GM23338 (cell line): ENCODE measurements around the gene NGEF. TPM values are rescaled to one million over a fixed set of nuclear protein-coding genes. Genes with fewer than 3 reads are reported as not detected.

Experiments used
- ATAC-seq: fragments of 200-7000 bp; cut with Tn5 transposase; 3 replicates; pipeline ENCODE4 v1.9.1; 2020
- DNase-seq: peaks from one replicate; pipeline ENCODE4 v3.0.0-alpha.2; 2015; ENCODE audit warnings: low spot score
- H2AFZ ChIP-seq: fragments of 200-600 bp; sonication (generic); 2 replicates; pipeline ENCODE4 v1.8.0; 2016; ENCODE audit warnings: antibody characterized with exemption, mild to moderate bottlenecking, moderate library complexity
- H3F3A ChIP-seq: fragments of 200-600 bp; sonication (generic); replicated peaks from 2 replicates; pipeline ENCODE4 v1.8.0; 2017; ENCODE audit warnings: antibody characterized with exemption, mixed run types, low read depth
- H3K27ac ChIP-seq: fragments of 200-600 bp; sonication (generic); 2 replicates; pipeline ENCODE4 v1.6.1; 2016; ENCODE audit warnings: low read depth
- H3K27me3 ChIP-seq: fragments of 200-600 bp; sonication (generic); 2 replicates; pipeline ENCODE4 v1.8.0; 2016; ENCODE audit warnings: mild to moderate bottlenecking, mixed run types, moderate library complexity; ENCODE audit not compliant: insufficient read depth
- H3K36me3 ChIP-seq: fragments of 200-600 bp; sonication (generic); 2 replicates; pipeline ENCODE4 v1.8.0; 2016; ENCODE audit warnings: mild to moderate bottlenecking; ENCODE audit not compliant: insufficient read depth
- H3K4me1 ChIP-seq: fragments of 200-600 bp; sonication (generic); 2 replicates; pipeline ENCODE4 v1.8.0; 2016; ENCODE audit warnings: mild to moderate bottlenecking, moderate library complexity; ENCODE audit not compliant: insufficient read depth
- H3K4me2 ChIP-seq: fragments of 200-600 bp; sonication (generic); 2 replicates; pipeline ENCODE4 v1.7.1; 2017; ENCODE audit warnings: mixed run types
- H3K4me3 ChIP-seq: fragments of 200-600 bp; sonication (generic); 2 replicates; pipeline ENCODE4 v1.6.1; 2016; ENCODE audit warnings: mixed run types
- H3K79me2 ChIP-seq: fragments of 200-600 bp; sonication (generic); replicated peaks from 2 replicates; pipeline ENCODE4 v1.8.0; 2017; ENCODE audit warnings: mild to moderate bottlenecking; ENCODE audit not compliant: insufficient read depth
- H3K9me2 ChIP-seq: fragments of 200-600 bp; sonication (generic); 2 replicates; pipeline ENCODE4 v1.8.0; 2017; ENCODE audit not compliant: insufficient read depth
- H4K20me1 ChIP-seq: fragments of 200-600 bp; sonication (generic); replicated peaks from 2 replicates; pipeline ENCODE4 v1.8.0; 2017; ENCODE audit warnings: mild to moderate bottlenecking; ENCODE audit not compliant: insufficient read depth
- H3K27ac Mint-ChIP-seq: 2 replicates; pipeline ENCODE4 v1.8.0; 2020; ENCODE audit warnings: inconsistent platforms, mild to moderate bottlenecking, moderate library complexity, mixed read lengths
- H3K27me3 Mint-ChIP-seq: 3 replicates; pipeline ENCODE4 v1.8.0; 2022; ENCODE audit warnings: low read depth, mild to moderate bottlenecking, moderate library complexity, mixed read lengths, inconsistent platforms; ENCODE audit not compliant: insufficient read depth, poor library complexity
- H3K36me3 Mint-ChIP-seq: 3 replicates; pipeline ENCODE4 v1.8.0; 2021; ENCODE audit warnings: low read depth, mild to moderate bottlenecking, inconsistent platforms, moderate library complexity, mixed read lengths
- H3K4me1 Mint-ChIP-seq: 3 replicates; pipeline ENCODE4 v1.8.0; 2020; ENCODE audit warnings: mild to moderate bottlenecking, inconsistent platforms, mixed read lengths
- H3K4me3 Mint-ChIP-seq: 3 replicates; pipeline ENCODE4 v1.8.0; 2021; ENCODE audit warnings: moderate library complexity, mild to moderate bottlenecking, inconsistent platforms, mixed read lengths
- H3K9me3 Mint-ChIP-seq: 3 replicates; pipeline ENCODE4 v1.8.0; 2020; ENCODE audit warnings: moderate library complexity, mild to moderate bottlenecking, inconsistent platforms, mixed read lengths
- CREB1 ChIP-seq: fragments of 250-450 bp; sonication (Bioruptor Pico); IDR thresholded peaks from 2 replicates; pipeline ENCODE4 v1.5.0; 2020; ENCODE audit warnings: low read depth, mild to moderate bottlenecking, moderate library complexity
- ETS1 ChIP-seq: IDR thresholded peaks from 2 replicates; pipeline ENCODE4 v1.6.1; 2016; ENCODE audit warnings: antibody characterized with exemption
- EZH2 ChIP-seq: fragments of 200-600 bp; sonication (generic); IDR thresholded peaks from one replicate; pipeline ENCODE4 v1.8.0; 2017; ENCODE audit warnings: antibody characterized with exemption, mild to moderate bottlenecking, low read depth; ENCODE audit not compliant: unreplicated experiment
- EZH2phosphoT487 ChIP-seq: fragments of 200-600 bp; sonication (generic); IDR thresholded peaks from one replicate; pipeline ENCODE4 v1.8.1; 2018; ENCODE audit warnings: antibody characterized with exemption; ENCODE audit not compliant: unreplicated experiment
- JUNB ChIP-seq: IDR thresholded peaks from one replicate; pipeline ENCODE4 v1.6.1; 2016; ENCODE audit warnings: antibody characterized with exemption; ENCODE audit not compliant: unreplicated experiment
- NANOG ChIP-seq: IDR thresholded peaks from 2 replicates; pipeline ENCODE4 v1.6.1; 2016; ENCODE audit warnings: antibody characterized with exemption, borderline replicate concordance
- POLR2AphosphoS5 ChIP-seq: IDR thresholded peaks from 2 replicates; pipeline ENCODE4 v1.6.1; 2016; ENCODE audit warnings: antibody characterized with exemption, low read depth
- REST ChIP-seq: IDR thresholded peaks from one replicate; pipeline ENCODE4 v1.6.1; 2018; ENCODE audit warnings: antibody characterized with exemption; ENCODE audit not compliant: unreplicated experiment
- STAT1 ChIP-seq: IDR thresholded peaks from one replicate; pipeline ENCODE4 v1.6.1; 2016; ENCODE audit warnings: antibody characterized with exemption; ENCODE audit not compliant: unreplicated experiment
- ZNF114 ChIP-seq: fragments of 250-450 bp; sonication (Bioruptor Pico); IDR thresholded peaks from 2 replicates; pipeline ENCODE4 v1.5.0; 2020; ENCODE audit warnings: mild to moderate bottlenecking, moderate library complexity
- ZNF331 ChIP-seq: fragments of 250-450 bp; sonication (Bioruptor Pico); IDR thresholded peaks from 2 replicates; pipeline ENCODE4 v1.5.0; 2020; ENCODE audit warnings: low read depth, mild to moderate bottlenecking, moderate library complexity
- ZNF462 ChIP-seq: fragments of 250-450 bp; sonication (Bioruptor Pico); IDR thresholded peaks from 2 replicates; pipeline ENCODE4 v1.5.0; 2020; ENCODE audit warnings: mild to moderate bottlenecking, moderate library complexity
- polyA plus RNA-seq: library from polyadenylated mRNA; unstranded; fragments of >200 nt; fragmentation: Nextera tagmentation; extraction: Ambion mirVana; gene quantifications from 2 replicates; pipeline ENCODE4 v1.2.1, GENCODE V29; 2016
- total RNA-seq: library from RNA; depleted of rRNA; stranded (reverse); fragments of >200 nt; shearing (Covaris generic); gene quantifications from 2 replicates; pipeline ENCODE4 v1.2.3, GENCODE V29; 2014

NGEF gene
- total and polyA plus RNA-seq, 2 experiments from 2014 or later, result 1.8 to 5.4 TPM

GRCh38 chr2:232976176-232976575, 36.9 kb downstream of the NGEF start (continued):
- TF ChIP-seq REST, result no peak
- no peak for TF ChIP-seq STAT1
- TF ChIP-seq ETS1, result no peak
- TF ChIP-seq POLR2AphosphoS5, result no peak
- no peak for TF ChIP-seq ZNF114 (CRISPR knock-in tag)
- TF ChIP-seq CREB1, result no peak
- TF ChIP-seq EZH2, result no peak
- TF ChIP-seq JUNB, result no peak

GRCh38 chr2:232974396-232974795, 38.7 kb downstream of the NGEF start:
- H3K4me3 Mint-ChIP-seq, result no peak overlapping the region
- H3K27ac Mint-ChIP-seq, result no peak overlapping the region
- H3K27me3 Mint-ChIP-seq, result no peaks in the 10 kb centered on the region
- H3F3A ChIP-seq, result no peaks in the 10 kb centered on the region
- no peak overlapping the region for H3K27ac ChIP-seq
- no peaks in the 10 kb centered on the region for H3K27me3 ChIP-seq
- no peaks in the 10 kb centered on the region for H4K20me1 ChIP-seq
- no peak overlapping the region; the same call in 1 of the 2 replicates for H2AFZ ChIP-seq
- ATAC-seq (no peak), DNase-seq (no peak)
- H3K36me3 ChIP-seq, result no peaks in the 10 kb centered on the region
- no peak overlapping the region for H3K4me2 ChIP-seq
- H3K9me2 ChIP-seq, result 0 out of 2 replicates have a peak, but pooled peaks cover 3% of the 10 kb centered on the region
- H3K4me1 Mint-ChIP-seq, result peaks cover 6% of the 10 kb centered on the region; the same call in 1 of the 3 replicates
- no peaks in the 10 kb centered on the region for H3K4me1 ChIP-seq
- H3K4me3 ChIP-seq, result no peak overlapping the region
- H3K79me2 ChIP-seq, result no peaks in the 10 kb centered on the region
- no peaks in the 10 kb centered on the region for H3K36me3 Mint-ChIP-seq
- TF ChIP-seq ZNF462 (no peak), NANOG (no peak), POLR2AphosphoS5 (no peak), ZNF331 (CRISPR knock-in tag) (no peak), EZH2 (no peak), JUNB (no peak), ETS1 (no peak), EZH2phosphoT487 (no peak)
- no peaks in the 10 kb centered on the region for H3K9me3 Mint-ChIP-seq
